Right atrium auricular region (tissue), 2 donors: ENCODE measurements around the gene CEP164. TPM values are rescaled to one million over a fixed set of nuclear protein-coding genes. Genes with fewer than 3 reads are reported as not detected.

Experiments used
- DNase-seq: peaks from one replicate; pipeline ENCODE4 v3.0.0-alpha.2; 2019; ENCODE audit warnings: low spot score
- H3K27ac ChIP-seq, 2 donors: fragments of 200-600 bp; sonication (generic); 1 replicate in 1 of 2; 2 replicates in 1 of 2; pipeline ENCODE4 v1.5.1; 2016 to 2019
- H3K27me3 ChIP-seq, 2 donors: fragments of 200-600 bp; sonication (generic); one replicate each; pipeline versions ENCODE4 v1.5.1 to v1.6.0; 2017 to 2019
- H3K36me3 ChIP-seq: fragments of 200-600 bp; sonication (generic); one replicate; pipeline ENCODE4 v1.5.1; 2016
- H3K4me1 ChIP-seq, 2 donors: fragments of 200-600 bp; sonication (generic); one replicate each; pipeline versions ENCODE4 v1.5.1 to v1.6.0; 2017 to 2019
- H3K4me3 ChIP-seq, 2 donors: fragments of 200-600 bp; sonication (generic); 1 replicate in 1 of 2; 2 replicates in 1 of 2; pipeline ENCODE4 v1.5.1; 2017 to 2019; ENCODE audit warnings: mild to moderate bottlenecking in 1 of 2, moderate library complexity in 1 of 2
- H3K9me3 ChIP-seq, 2 donors: fragments of 200-600 bp; sonication (generic); one replicate each; pipeline ENCODE4 v1.5.1; 2019
- total RNA-seq, 2 donors: library from RNA; depleted of rRNA; stranded (reverse); fragments of >200 nt; gene quantifications; one replicate each; pipeline ENCODE4 v1.1.0, GENCODE V29; 2016
- TF ChIP-seq, protein P1 (sequence below), 2 donors: fragments of 200-600 bp; sonication (generic); IDR thresholded peaks; one replicate each; pipeline ENCODE4 v1.5.1; 2019; ENCODE audit warnings: antibody characterized with exemption in 2 of 2

CEP164 gene
- total RNA-seq, 2 donors from 2014 or later = 3.3 to 7.6 TPM

DNA sequence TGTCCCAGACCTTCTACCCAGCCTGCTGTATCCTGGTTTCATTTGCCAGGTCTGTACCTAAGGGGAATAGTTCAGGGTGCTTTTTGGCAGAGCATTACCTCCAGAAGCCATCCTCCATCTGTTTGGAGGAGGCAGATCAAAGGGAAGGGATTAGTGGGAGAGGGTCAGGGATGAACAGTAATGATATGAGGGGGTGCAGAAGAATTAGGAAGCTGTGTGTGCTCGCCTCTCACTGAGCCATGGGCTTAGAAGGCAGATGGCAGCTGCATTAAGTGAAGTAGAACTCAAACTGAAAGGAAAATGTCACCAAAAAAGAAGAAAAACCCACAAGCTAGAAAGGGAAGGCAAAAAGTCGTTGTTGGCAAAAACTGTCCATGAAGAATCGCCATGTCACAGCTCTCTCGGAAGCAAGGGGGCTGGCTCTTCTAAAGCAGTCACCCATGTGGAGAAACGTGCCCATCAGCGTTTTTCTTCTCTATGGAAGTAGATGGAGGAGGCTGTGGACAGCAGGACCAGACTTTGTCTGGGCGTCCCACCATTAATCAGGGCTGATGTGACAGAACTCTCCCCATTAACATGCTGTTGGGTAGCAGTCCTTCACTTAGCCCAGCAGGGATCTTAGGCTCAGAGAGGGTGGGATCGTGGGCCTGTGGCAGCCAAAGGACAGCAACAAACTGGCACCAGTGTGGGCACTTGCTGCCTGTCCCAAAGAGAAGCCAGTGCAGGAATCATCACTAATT lies 46.8 kb downstream of the CEP164 start:
- no peaks in the 10 kb centered on the region for H3K27me3 ChIP-seq
- no peak for DNase-seq
- TF ChIP-seq, protein P1, sequence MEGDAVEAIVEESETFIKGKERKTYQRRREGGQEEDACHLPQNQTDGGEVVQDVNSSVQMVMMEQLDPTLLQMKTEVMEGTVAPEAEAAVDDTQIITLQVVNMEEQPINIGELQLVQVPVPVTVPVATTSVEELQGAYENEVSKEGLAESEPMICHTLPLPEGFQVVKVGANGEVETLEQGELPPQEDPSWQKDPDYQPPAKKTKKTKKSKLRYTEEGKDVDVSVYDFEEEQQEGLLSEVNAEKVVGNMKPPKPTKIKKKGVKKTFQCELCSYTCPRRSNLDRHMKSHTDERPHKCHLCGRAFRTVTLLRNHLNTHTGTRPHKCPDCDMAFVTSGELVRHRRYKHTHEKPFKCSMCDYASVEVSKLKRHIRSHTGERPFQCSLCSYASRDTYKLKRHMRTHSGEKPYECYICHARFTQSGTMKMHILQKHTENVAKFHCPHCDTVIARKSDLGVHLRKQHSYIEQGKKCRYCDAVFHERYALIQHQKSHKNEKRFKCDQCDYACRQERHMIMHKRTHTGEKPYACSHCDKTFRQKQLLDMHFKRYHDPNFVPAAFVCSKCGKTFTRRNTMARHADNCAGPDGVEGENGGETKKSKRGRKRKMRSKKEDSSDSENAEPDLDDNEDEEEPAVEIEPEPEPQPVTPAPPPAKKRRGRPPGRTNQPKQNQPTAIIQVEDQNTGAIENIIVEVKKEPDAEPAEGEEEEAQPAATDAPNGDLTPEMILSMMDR (IDR thresholded peaks at IDR 0.05) = no peak
- H3K36me3 ChIP-seq = peaks cover 5% of the 10 kb centered on the region
- H3K4me3 ChIP-seq = no peak overlapping the region
- H3K27ac ChIP-seq = no peak overlapping the region
- no peaks in the 10 kb centered on the region for H3K9me3 ChIP-seq
- peaks cover 0 to 9% of the 10 kb centered on the region in 2 donors for H3K4me1 ChIP-seq

DNA sequence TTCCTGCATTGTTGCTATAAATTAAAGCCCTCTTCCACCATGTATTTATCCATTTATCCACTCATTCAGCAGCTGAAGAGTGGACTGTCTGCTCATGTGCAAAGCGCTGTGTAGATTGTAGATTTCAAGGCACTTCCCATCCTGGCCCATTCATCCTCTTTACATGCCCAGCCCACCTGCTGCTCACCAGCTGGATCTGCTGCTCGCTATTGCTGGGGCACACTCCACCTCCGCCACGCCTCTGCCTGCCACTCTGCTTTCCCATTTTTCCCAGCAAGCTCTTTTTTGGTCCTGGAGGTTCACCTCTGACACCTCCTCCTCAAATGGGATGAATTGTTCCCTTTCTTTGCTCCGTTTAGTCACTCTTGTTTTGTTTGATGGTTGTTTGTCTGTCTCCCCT lies 48.3 kb downstream of the CEP164 start:
- TF ChIP-seq, protein P1 (IDR thresholded peaks at IDR 0.05) = no peak
- no peak for DNase-seq
- H3K36me3 ChIP-seq = peaks cover 12% of the 10 kb centered on the region

DNA sequence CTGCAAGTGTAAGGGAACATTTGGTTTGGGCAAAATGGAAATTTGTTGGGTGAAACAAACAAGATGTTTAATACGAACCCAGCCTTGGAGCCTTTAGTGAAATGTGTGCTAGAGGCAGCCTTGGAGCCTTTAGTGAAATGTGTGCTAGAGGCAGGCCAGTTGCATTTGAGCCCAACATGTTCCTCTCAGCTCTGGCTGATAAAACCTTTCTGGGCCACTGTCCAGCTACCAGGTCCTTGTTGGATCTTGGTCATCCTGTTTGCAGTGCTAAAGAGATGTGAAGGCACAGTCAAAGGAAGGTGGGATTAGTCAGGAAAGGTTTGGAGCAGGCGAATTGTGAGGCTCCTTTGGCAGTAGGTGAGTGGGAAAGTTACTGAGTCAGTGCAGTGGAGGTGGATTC lies 48.9 kb downstream of the CEP164 start:
- Histone ChIP-seq H3K9me3 (no peaks in the 10 kb centered on the region), H3K27ac (no peak overlapping the region), H3K4me1 (peaks cover 0 to 9% of the 10 kb centered on the region in 2 donors), H3K27me3 (no peaks in the 10 kb centered on the region), H3K4me3 (no peak overlapping the region), H3K36me3 (peaks cover 11% of the 10 kb centered on the region)
- no peak for DNase-seq
- TF ChIP-seq, protein P1 (IDR thresholded peaks at IDR 0.05) = no peak

More for the DNA sequence above, 48.3 kb downstream of the CEP164 start:
- no peak overlapping the region for H3K27ac ChIP-seq
- H3K4me3 ChIP-seq = no peak overlapping the region
- H3K27me3 ChIP-seq = no peaks in the 10 kb centered on the region
- no peaks in the 10 kb centered on the region for H3K9me3 ChIP-seq
- peaks cover 0 to 9% of the 10 kb centered on the region in 2 donors for H3K4me1 ChIP-seq

DNA sequence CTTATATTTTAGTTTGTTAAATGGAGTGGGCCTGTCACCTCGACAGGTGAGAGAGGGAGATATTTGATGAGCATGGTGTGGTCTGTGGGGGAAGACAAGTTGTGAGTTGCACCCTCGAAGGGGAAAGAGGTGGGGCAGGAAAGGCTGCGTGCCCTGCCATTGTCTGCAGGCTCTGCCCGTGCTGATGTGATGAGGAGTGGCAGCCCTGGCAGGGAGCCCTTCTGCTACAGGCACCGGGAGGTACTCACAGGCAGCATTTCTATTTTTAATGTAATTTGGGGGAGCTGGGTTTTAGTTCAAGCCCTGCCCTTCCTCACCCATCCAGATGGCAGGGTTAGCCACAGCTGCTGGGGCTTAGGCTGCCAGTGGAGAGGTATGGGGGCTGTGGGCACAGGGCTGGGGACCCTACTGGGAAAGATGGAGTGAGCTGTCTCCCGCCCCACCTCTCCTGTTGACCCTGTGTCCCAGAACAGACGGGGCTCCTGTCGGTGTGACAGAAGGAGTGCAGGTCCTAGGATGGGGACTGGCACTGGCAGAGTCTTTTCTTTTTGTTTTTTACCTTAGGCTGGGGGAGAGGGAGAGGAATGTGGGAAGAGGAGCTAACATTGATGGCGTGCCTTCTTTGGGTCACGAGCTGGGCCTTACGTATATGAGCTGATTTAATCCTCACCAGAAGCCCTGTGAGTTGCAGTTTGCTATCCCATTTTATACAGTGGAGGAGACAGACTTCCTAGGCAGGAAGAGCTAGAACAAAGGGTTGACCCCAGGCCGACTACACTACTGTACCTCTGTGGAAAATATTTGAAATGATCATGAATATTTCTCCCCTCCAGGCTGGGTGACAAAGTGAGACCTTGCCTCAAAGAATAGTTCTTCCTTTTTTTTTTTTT lies 51.6 kb downstream of the CEP164 start:
- Histone ChIP-seq H3K4me3 (no peak overlapping the region), H3K4me1 (peaks cover 0 to 9% of the 10 kb centered on the region in 2 donors), H3K27ac (no peak overlapping the region), H3K27me3 (no peaks in the 10 kb centered on the region), H3K9me3 (no peaks in the 10 kb centered on the region), H3K36me3 (peaks cover 22% of the 10 kb centered on the region)
- TF ChIP-seq, protein P1 (IDR thresholded peaks at IDR 0.05) = no peak
- no peak for DNase-seq

DNA sequence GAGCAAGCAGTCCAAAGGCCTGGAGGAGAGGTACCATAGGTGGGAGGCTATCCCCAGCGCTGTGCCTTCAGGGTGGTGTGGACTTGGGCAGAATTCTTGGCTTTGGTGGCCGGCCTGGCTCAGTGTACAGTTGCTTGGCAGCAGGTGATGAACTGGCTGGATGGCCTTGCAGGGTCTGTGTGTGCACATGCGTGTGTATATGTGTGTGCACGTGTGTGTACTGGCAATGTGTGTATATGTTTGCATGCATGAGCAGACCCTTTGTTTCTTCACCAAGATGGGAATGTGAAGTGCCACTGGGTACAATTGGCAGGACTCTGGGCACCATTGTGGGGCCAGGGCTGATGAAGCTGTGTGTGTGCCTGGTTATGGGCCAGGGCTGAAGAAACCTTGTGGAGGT lies 53.0 kb downstream of the CEP164 start:
- no peaks in the 10 kb centered on the region for H3K9me3 ChIP-seq
- H3K4me1 ChIP-seq = peaks cover 0 to 9% of the 10 kb centered on the region in 2 donors
- no peak overlapping the region for H3K27ac ChIP-seq
- H3K36me3 ChIP-seq = peaks cover 22% of the 10 kb centered on the region
- H3K4me3 ChIP-seq = no peak overlapping the region
- no peak for DNase-seq
- TF ChIP-seq, protein P1 (IDR thresholded peaks at IDR 0.05) = no peak
- no peaks in the 10 kb centered on the region for H3K27me3 ChIP-seq
